ENCODE data around the gene PELI2. TPM values are rescaled to one million over a fixed set of nuclear protein-coding genes. Genes with fewer than 3 reads are reported as not detected.
A peak's percentile ranks its signal among the peaks of the same experiment; 100 is the strongest.

PELI2 gene
- total and polyA plus RNA-seq, 8 donors: 6.0 to 46.6 (median 32.6) TPM

DNA sequence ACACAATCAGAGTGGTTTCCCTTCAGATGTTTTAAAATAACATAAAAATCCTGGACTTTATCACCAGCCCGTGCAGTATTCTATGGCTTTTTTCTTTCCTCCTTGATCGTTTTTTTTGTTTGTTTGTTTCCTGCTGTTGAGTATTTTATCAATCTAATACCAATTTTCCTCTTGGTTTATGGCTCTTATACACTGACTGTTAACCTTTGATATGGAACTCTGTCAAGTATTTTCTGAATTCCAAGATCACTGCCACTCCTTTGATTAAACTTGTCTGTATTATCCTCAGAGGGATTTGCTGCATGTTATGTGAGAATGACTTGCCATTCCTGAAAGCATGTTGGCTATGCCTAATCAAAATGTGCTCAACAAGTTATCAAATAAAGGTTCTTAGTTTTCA, 88.4 kb downstream of the PELI2 start:
- WGBS, 2 donors: 3 to 9% methylated on average over 2 of the region's 2 CpGs

DNA sequence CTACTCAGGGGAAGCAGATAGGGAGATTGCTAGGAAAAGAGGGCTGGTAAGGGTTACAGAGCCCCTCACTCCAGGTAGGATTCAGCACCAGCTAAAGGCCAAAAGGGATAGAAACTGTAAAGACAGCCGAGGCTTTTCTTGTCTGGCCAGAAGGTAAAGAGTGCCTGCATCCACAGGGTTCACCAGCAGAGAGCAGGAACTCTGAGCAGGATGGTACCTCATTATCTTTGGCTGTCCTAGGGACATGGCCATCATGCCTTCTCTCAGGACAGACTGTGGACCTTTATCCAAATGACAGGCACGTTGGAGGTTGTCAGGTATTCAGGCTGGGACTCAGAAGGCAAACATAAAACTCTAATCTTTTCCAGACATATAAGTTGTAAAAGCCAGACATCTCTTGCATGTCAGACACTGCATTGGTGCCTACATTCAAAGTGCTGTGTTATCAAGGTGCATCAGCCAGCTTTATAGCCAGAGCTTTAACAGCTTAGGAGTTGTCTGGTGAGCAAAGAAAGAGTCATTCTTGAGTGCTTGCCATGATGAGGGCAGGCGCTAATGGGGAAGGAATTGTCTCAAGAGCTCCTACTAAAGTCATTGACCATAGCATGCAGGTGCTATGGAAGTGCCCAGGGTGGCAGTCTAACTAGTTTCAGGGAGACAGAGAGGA, 89.5 kb downstream of the PELI2 start:
- TF ChIP-seq CTCF (IDR thresholded peaks at IDR 0.05): no peak
- Histone ChIP-seq H3K36me3 (no peaks in the 10 kb centered on the region), H3K27ac (no peak overlapping the region), H3K9me3 (no peaks in the 10 kb centered on the region), H3K4me3 (no peak overlapping the region), H3K4me1 (peaks cover 23 to 26% (median 24%) of the 10 kb centered on the region in 3 donors), H3K27me3 (no peaks in the 10 kb centered on the region)
- intact Hi-C loops (cut with DNase I): loop anchor here in 1 of 3 donors (5.0 kb wide), 1 partner anchor 45 kb away; no protein-coding TSS in a partner anchor
- 53 to 54% methylated on average over 3 of the region's 3 CpGs for WGBS, 2 donors
- FAIRE-seq: no peak
- peak in 3 of 4 donors; percentile 7 to 20 (median 20) for ATAC-seq
- DNase-seq: no peak

More for the DNA sequence above, 88.4 kb downstream of the PELI2 start:
- no peak overlapping the region for H3K4me3 ChIP-seq
- H3K9me3 ChIP-seq: no peaks in the 10 kb centered on the region
- FAIRE-seq (no peak), ATAC-seq (peak in 1 of 4 donors; percentile 18), DNase-seq (no peak)
- H3K27ac ChIP-seq: peak overlapping the region in 1 of 4 donors; percentile 20
- no peaks in the 10 kb centered on the region for H3K27me3 ChIP-seq
- H3K36me3 ChIP-seq: no peaks in the 10 kb centered on the region
- TF ChIP-seq CTCF (IDR thresholded peaks at IDR 0.05): no peak
- intact Hi-C loops (cut with DNase I): loop anchor here in 1 of 3 donors (5.0 kb wide), 1 partner anchor 46 kb away; no protein-coding TSS in a partner anchor
- peaks cover 24 to 29% (median 27%) of the 10 kb centered on the region in 3 donors for H3K4me1 ChIP-seq

- DNase-seq (no peak), FAIRE-seq (no peak), ATAC-seq (no peak)
- H3K36me3 ChIP-seq: no peaks in the 10 kb centered on the region
- no peaks in the 10 kb centered on the region for H3K9me3 ChIP-seq
- H3K27me3 ChIP-seq: no peaks in the 10 kb centered on the region
- TF ChIP-seq CTCF (IDR thresholded peaks at IDR 0.05): no peak
- H3K4me1 ChIP-seq: peaks cover 19 to 24% (median 20%) of the 10 kb centered on the region in 3 donors
- WGBS, 2 donors: 75 to 76% methylated on average over 3 of the region's 3 CpGs
- intact Hi-C loops (cut with DNase I): loop anchor here in 1 of 3 donors (5.0 kb wide), 1 partner anchor 44 kb away; no protein-coding TSS in a partner anchor
- H3K4me3 ChIP-seq: no peak overlapping the region
- H3K27ac ChIP-seq: no peak overlapping the region
These were observed 90.3 kb downstream of the PELI2 start for GRCh38 chr14:56208520-56208919.

DNA sequence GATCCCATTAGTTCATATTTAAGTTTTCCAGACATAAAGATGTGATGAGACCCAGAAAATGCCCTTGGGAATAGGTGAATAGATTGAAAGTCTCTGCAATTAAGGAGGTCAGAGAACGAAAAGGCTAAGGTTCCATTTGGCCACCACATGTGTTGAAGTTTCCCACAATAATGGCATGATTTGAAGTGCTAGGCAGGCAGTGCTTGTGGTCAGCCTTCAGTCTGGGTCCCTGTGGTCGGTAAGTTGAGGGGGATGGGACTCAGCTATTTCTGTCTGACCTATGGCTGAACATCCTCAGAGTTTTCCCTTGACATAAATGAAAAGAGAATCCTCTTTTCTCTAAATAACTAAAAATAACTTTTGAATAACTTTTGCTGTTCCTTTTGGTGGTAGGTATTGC, 92.4 kb downstream of the PELI2 start:
- Histone ChIP-seq H3K4me3 (no peak overlapping the region), H3K27me3 (no peaks in the 10 kb centered on the region), H3K9me3 (no peaks in the 10 kb centered on the region), H3K4me1 (peaks cover 10 to 18% (median 12%) of the 10 kb centered on the region in 3 donors), H3K27ac (no peak overlapping the region), H3K36me3 (no peaks in the 10 kb centered on the region)
- no peak for ATAC-seq
- no peak for FAIRE-seq
- intact Hi-C loops (cut with DNase I): no loop called here
- no peak for TF ChIP-seq CTCF (IDR thresholded peaks at IDR 0.05)
- 69 to 87% methylated on average over 2 of the region's 2 CpGs for WGBS, 2 donors
- no peak for DNase-seq

GRCh38 chr14:56211084-56211483, 92.9 kb downstream of the PELI2 start:
- no peak for FAIRE-seq
- H3K36me3 ChIP-seq: no peaks in the 10 kb centered on the region
- H3K27ac ChIP-seq: no peak overlapping the region
- WGBS, 2 donors: 78 to 82% methylated on average over 3 of the region's 3 CpGs
- no peak overlapping the region for H3K4me3 ChIP-seq
- peaks cover 7 to 19% (median 9%) of the 10 kb centered on the region in 3 donors for H3K4me1 ChIP-seq
- no peak for DNase-seq
- H3K9me3 ChIP-seq: no peaks in the 10 kb centered on the region
- ATAC-seq: peak in 2 of 4 donors; percentile 29 to 41
- intact Hi-C loops (cut with DNase I): no loop called here
- no peak for TF ChIP-seq CTCF (IDR thresholded peaks at IDR 0.05)
- H3K27me3 ChIP-seq: no peaks in the 10 kb centered on the region
